Mucosa of descending colon (tissue), 3 donors: ENCODE data around the gene LRCH2. TPM values are rescaled to one million over a fixed set of nuclear protein-coding genes. Genes with fewer than 3 reads are reported as not detected.

Source experiments
- ATAC-seq: fragments of 200-7000 bp; cut with Tn5 transposase; one replicate; pipeline ENCODE4 v1.9.1; 2020; ENCODE audit warnings: mild to moderate bottlenecking, moderate library complexity
- DNase-seq, 3 donors: peaks; one replicate each; pipeline ENCODE4 v3.0.0-alpha.2; 2020
- H3K36me3 ChIP-seq: fragments of 200-600 bp; one replicate; pipeline ENCODE4 v1.8.0; 2021; ENCODE audit warnings: low read depth, mild to moderate bottlenecking
- H3K4me1 ChIP-seq: fragments of 200-600 bp; one replicate; pipeline ENCODE4 v1.8.0; 2021; ENCODE audit warnings: low read depth, mild to moderate bottlenecking
- H3K4me3 ChIP-seq: fragments of 200-600 bp; one replicate; pipeline ENCODE4 v1.8.0; 2021; ENCODE audit warnings: mild to moderate bottlenecking
- H3K9me3 ChIP-seq: fragments of 200-600 bp; one replicate; pipeline ENCODE4 v1.8.0; 2021; ENCODE audit warnings: mild to moderate bottlenecking
- intact Hi-C, 2 donors: fragments of 100-400 bp; cut with DNase I in 1 of 2; cut with micrococcal nuclease in 1 of 2; formaldehyde crosslinking; loops; one replicate each; pipeline versions ENCODE4 v1.11.0 to v1.11.1; 2022; cut with DNase I, micrococcal nuclease
- total RNA-seq, 3 donors: library from RNA; stranded (reverse); fragmentation: NEBNext Ultra II Directional in 2 of 3; extraction: Animal tissue kit (Norgen Biotek cat#: 25700) in 2 of 3; gene quantifications; one replicate each; pipeline versions ENCODE4 v1.2.1 to v1.2.4, GENCODE V29; 2021 to 2023
- TF ChIP-seq, protein P1 (sequence below): fragments of 200-600 bp; IDR thresholded peaks from one replicate; pipeline ENCODE4 v1.8.0; 2022; ENCODE audit warnings: antibody characterized with exemption, mild to moderate bottlenecking
- donor health status: DM: no; HTN: no; CAD: no; lungs with moderate emphysema.
- donor health status: DM: no; HTN: no; CAD: no.
- donor health status: DM: no; HTN: yes; CAD: no.

The LRCH2 gene
- total RNA-seq, 3 donors from 2014 or later = 0.43 to 13.2 (median 1.9) TPM

DNA sequence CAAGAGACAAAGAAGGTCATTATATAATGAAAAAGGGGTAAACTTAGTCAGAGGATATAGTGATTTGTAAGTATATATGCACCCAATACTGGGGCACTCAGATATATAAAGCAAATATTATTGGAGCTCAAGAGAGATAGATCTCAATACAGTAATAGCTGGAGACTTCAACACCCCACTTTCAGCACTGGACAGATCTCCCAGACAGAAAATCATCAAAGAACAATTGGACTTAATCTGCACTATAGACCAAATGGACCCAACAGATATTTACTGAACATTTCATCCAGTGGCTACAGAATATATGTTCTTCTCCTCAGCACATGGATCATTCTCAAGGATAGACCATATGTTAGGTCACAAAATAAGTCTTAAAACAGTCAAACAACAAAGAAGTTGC, 91.8 kb downstream of the LRCH2 start:
- DNase-seq (no peak), ATAC-seq (no peak)
- no peak overlapping the region for H3K4me3 ChIP-seq
- intact Hi-C loops = no loop called here
- H3K36me3 ChIP-seq = no peaks in the 10 kb centered on the region
- TF ChIP-seq, protein P1, sequence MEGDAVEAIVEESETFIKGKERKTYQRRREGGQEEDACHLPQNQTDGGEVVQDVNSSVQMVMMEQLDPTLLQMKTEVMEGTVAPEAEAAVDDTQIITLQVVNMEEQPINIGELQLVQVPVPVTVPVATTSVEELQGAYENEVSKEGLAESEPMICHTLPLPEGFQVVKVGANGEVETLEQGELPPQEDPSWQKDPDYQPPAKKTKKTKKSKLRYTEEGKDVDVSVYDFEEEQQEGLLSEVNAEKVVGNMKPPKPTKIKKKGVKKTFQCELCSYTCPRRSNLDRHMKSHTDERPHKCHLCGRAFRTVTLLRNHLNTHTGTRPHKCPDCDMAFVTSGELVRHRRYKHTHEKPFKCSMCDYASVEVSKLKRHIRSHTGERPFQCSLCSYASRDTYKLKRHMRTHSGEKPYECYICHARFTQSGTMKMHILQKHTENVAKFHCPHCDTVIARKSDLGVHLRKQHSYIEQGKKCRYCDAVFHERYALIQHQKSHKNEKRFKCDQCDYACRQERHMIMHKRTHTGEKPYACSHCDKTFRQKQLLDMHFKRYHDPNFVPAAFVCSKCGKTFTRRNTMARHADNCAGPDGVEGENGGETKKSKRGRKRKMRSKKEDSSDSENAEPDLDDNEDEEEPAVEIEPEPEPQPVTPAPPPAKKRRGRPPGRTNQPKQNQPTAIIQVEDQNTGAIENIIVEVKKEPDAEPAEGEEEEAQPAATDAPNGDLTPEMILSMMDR = no peak
- H3K9me3 ChIP-seq = no peaks in the 10 kb centered on the region
- H3K4me1 ChIP-seq = no peaks in the 10 kb centered on the region

DNA sequence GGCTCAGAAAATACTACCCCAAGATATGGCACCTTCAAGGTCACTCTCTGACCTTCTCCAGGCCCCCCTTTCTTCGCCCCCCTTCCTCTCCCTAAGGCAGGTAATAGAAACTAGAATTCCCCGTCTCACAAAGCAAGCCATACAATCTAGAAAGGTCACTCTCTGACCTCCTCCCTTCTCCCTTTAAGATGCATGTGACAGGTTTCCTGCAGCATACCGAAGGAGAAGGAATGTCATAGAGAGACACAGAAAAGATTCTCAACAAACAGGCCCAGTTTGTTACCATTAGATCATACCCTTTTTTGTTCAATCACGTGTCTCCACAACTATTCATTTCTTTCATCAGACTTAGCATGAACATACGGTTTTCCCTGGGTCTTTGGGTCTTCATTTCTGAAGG, 95.9 kb downstream of the LRCH2 start:
- TF ChIP-seq, protein P1 = no peak
- Histone ChIP-seq H3K4me3 (no peak overlapping the region), H3K4me1 (no peaks in the 10 kb centered on the region), H3K36me3 (no peaks in the 10 kb centered on the region), H3K9me3 (no peaks in the 10 kb centered on the region)
- ATAC-seq (no peak), DNase-seq (no peak)
- intact Hi-C loops = no loop called here

DNA sequence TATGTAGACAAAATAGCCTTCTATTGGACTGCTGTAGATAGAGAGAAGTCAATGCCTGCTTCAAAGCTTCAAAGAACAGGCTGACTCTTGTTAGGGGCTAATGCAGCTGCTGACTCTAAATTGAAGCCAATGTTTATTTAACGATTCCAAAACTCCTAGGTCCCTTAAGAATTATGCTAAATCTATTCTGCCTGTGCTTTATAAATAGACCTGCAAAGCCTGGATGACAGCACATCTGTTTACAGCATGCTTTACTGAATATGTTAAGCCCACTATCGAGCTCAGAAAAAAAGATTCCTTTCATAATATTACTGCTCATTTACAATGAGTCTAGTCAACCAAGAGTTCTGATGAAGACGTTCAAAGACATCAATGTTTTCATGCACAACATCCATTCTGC, 99.5 kb downstream of the LRCH2 start:
- Histone ChIP-seq H3K9me3 (no peaks in the 10 kb centered on the region), H3K36me3 (no peaks in the 10 kb centered on the region), H3K4me3 (no peak overlapping the region), H3K4me1 (no peaks in the 10 kb centered on the region)
- ATAC-seq = no peak
- no peak for DNase-seq
- TF ChIP-seq, protein P1 = no peak
- intact Hi-C loops = no loop called here

DNA sequence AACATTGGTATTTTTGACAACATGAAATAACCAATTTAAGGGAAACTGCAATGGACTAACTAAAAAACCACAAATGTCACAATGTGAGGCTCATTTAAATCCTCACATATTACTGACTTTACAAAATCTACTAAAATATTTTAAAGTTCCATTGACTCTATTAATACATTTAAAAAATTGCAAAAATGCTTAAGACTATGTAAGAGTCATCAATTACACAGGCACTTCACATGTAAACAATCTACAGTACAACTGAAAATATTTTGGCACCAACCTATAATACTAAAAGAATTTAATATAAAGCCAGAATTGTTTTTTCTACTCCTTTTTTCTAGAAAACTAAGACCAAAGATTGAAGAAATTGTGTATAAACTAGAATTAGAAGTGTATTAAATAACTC, 121.5 kb downstream of the LRCH2 start:
- H3K4me3 ChIP-seq = no peak overlapping the region
- H3K9me3 ChIP-seq = no peaks in the 10 kb centered on the region
- ATAC-seq (no peak), DNase-seq (no peak)
- H3K36me3 ChIP-seq = no peaks in the 10 kb centered on the region
- intact Hi-C loops = no loop called here
- no peaks in the 10 kb centered on the region for H3K4me1 ChIP-seq
- TF ChIP-seq, protein P1 = no peak

DNA sequence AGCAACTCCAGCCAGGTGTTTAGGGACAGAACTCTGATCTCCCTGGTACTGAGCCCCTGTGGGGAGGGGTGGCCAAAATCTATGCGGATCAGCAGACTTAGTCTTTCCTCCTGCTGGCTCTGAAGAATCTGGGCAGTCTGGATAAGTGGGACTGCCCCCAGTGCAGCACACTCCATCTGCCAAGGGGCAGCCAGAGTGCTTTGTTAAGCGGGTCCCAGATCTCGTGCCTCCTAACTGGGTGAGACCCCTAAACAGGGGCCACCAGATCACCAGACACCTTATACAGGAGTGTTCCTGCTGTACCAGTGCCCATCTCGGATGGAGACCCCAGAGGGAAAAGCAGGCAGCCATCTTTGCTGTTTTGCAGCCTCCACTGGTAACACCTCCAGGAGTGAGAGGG, 135.0 kb downstream of the LRCH2 start:
- H3K4me1 ChIP-seq = no peaks in the 10 kb centered on the region

DNA sequence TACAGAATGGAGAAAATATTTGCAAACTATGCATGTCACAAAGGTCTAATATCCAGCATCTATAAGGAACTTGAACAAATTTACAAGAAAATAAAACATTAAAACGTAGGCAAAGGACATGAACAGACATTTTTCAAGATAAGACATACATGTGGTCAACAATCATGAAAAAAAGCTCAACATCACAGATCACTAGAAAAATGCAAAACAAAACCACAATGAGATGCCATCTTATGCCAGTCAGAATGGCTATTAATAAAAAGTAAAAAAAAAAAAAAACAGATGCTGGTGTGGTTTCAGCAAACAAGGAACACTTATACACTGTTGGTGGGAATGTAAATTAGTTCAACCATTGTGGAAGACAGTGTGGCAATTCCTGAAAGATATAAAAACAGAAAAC, 140.7 kb downstream of the LRCH2 start:
- no peak for ATAC-seq
- intact Hi-C loops = no loop called here
- no peaks in the 10 kb centered on the region for H3K4me1 ChIP-seq
- DNase-seq = no peak
- no peak overlapping the region for H3K4me3 ChIP-seq
- H3K9me3 ChIP-seq = no peaks in the 10 kb centered on the region
- TF ChIP-seq, protein P1 = no peak
- H3K36me3 ChIP-seq = no peaks in the 10 kb centered on the region

More for the DNA sequence above, 135.0 kb downstream of the LRCH2 start:
- Histone ChIP-seq H3K4me3 (no peak overlapping the region), H3K9me3 (no peaks in the 10 kb centered on the region), H3K36me3 (no peaks in the 10 kb centered on the region)
- TF ChIP-seq, protein P1 = no peak
- ATAC-seq = no peak
- DNase-seq = no peak
- intact Hi-C loops = no loop called here
